ENCODE measurements around the gene PPFIA2.

DNA sequence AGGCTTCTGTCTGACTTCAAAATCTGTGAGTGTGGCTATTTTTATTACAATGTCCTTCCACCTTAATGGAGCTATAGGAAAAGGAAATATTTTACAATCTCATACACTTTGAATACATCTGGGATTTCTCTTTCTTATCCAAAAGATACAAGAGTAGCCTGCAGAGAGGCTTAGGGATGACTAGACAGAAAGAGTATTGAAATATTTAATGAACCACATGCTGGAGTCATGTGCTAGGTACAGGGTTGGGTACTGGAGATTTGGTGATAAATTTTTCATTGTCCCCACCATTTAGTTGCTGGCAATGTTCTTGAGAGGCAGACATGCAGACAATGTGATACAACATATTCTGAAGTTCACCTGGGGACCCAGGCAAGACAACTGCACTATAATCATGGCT, 126.0 kb downstream of the PPFIA2 start:
- no peak for TF ChIP-seq EZH2 (IDR thresholded peaks at IDR 0.05)
- TF ChIP-seq FOXP2 (optimal IDR thresholded peaks at IDR 0.05; ENCODE audit: control extremely low read depth, extremely low read length, insufficient read depth): no peak
- no peak for TF ChIP-seq POLR2AphosphoS5 (IDR thresholded peaks at IDR 0.05; ENCODE audit: borderline replicate concordance, low read depth, low read length)
